ENCODE measurements around the gene MICAL3.
"Not testable (repeated sequence)": the region's sequence is repeated elsewhere in the genome, so short reads cannot be mapped to it uniquely, and the experiment has no call there.

DNA sequence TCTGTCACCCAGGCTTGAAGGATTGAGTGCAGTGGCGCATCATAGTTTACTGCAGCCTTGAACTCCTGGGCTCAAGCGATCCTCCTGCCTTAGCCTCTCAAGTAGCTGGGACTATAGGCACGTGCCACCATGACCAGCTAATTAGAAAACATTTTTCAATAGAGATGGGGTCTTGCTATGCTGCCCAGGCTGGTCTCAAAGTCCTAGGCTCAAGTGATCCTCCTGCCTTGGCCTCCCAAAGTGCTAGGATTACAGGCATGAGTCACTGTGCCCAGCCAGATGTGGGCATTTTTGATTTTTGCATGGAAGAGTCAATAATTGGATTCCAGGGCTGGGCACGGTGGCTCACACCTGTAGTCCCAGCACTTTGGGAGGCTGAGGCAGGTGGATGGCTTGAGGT, 49.6 kb upstream of the MICAL3 start:
- TF ChIP-seq, protein P1, sequence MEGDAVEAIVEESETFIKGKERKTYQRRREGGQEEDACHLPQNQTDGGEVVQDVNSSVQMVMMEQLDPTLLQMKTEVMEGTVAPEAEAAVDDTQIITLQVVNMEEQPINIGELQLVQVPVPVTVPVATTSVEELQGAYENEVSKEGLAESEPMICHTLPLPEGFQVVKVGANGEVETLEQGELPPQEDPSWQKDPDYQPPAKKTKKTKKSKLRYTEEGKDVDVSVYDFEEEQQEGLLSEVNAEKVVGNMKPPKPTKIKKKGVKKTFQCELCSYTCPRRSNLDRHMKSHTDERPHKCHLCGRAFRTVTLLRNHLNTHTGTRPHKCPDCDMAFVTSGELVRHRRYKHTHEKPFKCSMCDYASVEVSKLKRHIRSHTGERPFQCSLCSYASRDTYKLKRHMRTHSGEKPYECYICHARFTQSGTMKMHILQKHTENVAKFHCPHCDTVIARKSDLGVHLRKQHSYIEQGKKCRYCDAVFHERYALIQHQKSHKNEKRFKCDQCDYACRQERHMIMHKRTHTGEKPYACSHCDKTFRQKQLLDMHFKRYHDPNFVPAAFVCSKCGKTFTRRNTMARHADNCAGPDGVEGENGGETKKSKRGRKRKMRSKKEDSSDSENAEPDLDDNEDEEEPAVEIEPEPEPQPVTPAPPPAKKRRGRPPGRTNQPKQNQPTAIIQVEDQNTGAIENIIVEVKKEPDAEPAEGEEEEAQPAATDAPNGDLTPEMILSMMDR (IDR thresholded peaks at IDR 0.05), result not testable (repeated sequence)
- not testable (repeated sequence) for TF ChIP-seq POLR2A (IDR thresholded peaks at IDR 0.05)
